ENCODE measurements around the gene C1QTNF8. TPM values are rescaled to one million over a fixed set of nuclear protein-coding genes. Genes with fewer than 3 reads are reported as not detected.
A peak's percentile ranks its signal among the peaks of the same experiment; 100 is the strongest.
"Not testable (repeated sequence)": the region's sequence is repeated elsewhere in the genome, so short reads cannot be mapped to it uniquely, and the experiment has no call there.

Gene C1QTNF8
- total RNA-seq, 1 experiment from 2014 or later, result not detected

DNA sequence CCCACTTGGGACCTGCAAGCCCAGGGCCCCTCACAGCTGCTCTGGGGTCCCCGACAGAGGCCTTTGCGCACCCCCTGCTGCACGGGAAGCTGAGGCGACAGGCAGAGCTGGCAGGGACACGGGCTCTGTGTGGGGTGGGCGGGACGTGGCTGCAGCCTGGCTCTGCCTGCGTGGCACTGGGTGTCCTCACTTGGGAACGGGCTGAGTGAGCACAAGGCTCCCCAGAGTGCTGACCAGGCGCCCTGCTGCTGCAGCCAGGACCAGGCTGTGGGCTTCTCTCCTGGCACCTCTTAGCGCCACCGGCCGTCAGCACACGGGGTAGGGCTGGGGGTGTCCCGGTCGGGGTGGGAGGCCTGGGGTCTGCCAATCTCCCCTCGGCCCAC, 6.6 kb downstream of the C1QTNF8 start:
- TF ChIP-seq, protein P1, sequence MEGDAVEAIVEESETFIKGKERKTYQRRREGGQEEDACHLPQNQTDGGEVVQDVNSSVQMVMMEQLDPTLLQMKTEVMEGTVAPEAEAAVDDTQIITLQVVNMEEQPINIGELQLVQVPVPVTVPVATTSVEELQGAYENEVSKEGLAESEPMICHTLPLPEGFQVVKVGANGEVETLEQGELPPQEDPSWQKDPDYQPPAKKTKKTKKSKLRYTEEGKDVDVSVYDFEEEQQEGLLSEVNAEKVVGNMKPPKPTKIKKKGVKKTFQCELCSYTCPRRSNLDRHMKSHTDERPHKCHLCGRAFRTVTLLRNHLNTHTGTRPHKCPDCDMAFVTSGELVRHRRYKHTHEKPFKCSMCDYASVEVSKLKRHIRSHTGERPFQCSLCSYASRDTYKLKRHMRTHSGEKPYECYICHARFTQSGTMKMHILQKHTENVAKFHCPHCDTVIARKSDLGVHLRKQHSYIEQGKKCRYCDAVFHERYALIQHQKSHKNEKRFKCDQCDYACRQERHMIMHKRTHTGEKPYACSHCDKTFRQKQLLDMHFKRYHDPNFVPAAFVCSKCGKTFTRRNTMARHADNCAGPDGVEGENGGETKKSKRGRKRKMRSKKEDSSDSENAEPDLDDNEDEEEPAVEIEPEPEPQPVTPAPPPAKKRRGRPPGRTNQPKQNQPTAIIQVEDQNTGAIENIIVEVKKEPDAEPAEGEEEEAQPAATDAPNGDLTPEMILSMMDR (conservative IDR thresholded peaks at IDR 0.05; ENCODE audit: low read depth, low read length), result no peak
- no peak for TF ChIP-seq EZH2phosphoT487 (IDR thresholded peaks at IDR 0.05; ENCODE audit: borderline replicate concordance, low read length)
- no peak for TF ChIP-seq EZH2 (IDR thresholded peaks at IDR 0.05; ENCODE audit: low read length, unreplicated experiment)
- BruUV-seq (replicated peaks), result no TSS peak
- ATAC-seq, result peak; percentile 58
- Histone ChIP-seq H3K36me3 (ENCODE audit: low read depth, low read length) (no peaks in the 10 kb centered on the region), H3K4me2 (ENCODE audit: low read length) (peak overlapping the region; percentile 76), H3K27me3 (ENCODE audit: low read length) (no peaks in the 10 kb centered on the region), H3K79me2 (ENCODE audit: low read length) (no peaks in the 10 kb centered on the region), H3K27ac (ENCODE audit: low read length) (no peak overlapping the region), H3K4me3 (ENCODE audit: low read length) (peak overlapping the region; percentile 55; the same call in 1 of the 2 replicates), H3K4me1 (ENCODE audit: insufficient read depth, low read length) (peaks cover 8% of the 10 kb centered on the region; the same call in 1 of the 2 replicates), H3K9me3 (ENCODE audit: low read length) (0 out of 2 replicates have a peak, but pooled peaks cover 3% of the 10 kb centered on the region), H3K9ac (ENCODE audit: low read length) (no peak overlapping the region), H3K9me2 (replicated peaks; ENCODE audit: low read length) (no peaks in the 10 kb centered on the region), H3F3A (ENCODE audit: low read length, unreplicated experiment) (no peaks in the 10 kb centered on the region), H4K20me1 (ENCODE audit: low read length) (no peaks in the 10 kb centered on the region), H2AFZ (ENCODE audit: low read length) (0 out of 2 replicates have a peak overlapping the region, but pooled peaks have one; percentile 18)
- ChIA-PET POLR2A (ENCODE audit: unreplicated experiment) (no interaction called here), CTCF (no interaction called here)
- intact Hi-C loops (cut with micrococcal nuclease), result loop anchor here (2.0 kb wide), 1 partner anchor 15 kb away; no protein-coding TSS in a partner anchor
- no peak for DNase-seq

DNA sequence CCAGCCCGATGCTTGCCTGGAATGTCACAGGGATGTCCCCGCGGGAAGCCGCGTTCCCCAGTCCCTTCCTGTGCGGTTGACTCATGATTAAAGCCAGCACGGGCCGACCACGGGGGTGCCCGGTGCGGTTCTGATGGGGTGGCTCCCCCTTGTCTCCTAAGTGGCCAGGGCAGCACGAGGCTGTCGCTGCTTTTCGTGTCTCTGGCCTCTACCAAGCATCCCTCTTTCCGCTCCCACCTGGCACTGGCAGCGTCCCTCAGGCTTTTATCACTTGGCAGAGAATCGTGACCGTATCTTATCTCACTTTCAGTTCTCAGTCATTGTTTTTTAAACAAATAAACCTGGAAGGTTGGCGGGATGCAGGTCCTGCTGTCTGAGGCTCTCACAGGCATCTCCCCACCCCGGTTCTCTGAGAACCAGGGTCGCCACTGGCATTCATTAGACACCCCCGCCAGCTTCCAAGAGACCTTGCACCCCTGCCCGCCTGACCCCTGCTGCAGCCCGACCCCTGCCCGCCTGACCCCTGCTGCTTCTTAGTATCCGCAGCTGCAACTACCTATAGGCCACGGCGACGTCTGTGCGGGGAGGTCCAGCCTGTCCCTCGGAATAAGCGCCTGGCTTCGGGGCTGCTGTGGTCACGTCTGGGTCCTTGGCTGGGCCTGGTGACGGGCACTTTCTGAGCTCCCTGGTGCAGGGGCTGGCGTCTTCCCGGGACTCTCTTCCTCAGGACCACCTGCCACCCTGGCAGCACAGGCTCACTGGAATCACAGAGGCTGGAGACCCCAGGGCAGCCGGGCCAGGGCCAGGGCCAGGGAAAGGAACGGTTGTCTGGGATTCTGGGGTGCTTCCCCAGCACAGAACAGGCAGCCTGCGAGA, 7.5 kb downstream of the C1QTNF8 start:
- no peak overlapping the region for H3K27ac ChIP-seq (ENCODE audit: low read length)
- H4K20me1 ChIP-seq (ENCODE audit: low read length), result no peaks in the 10 kb centered on the region
- no peaks in the 10 kb centered on the region for H3K27me3 ChIP-seq (ENCODE audit: low read length)
- H3K4me2 ChIP-seq (ENCODE audit: low read length), result peak overlapping the region; percentile 70
- H3K9ac ChIP-seq (ENCODE audit: low read length), result no peak overlapping the region
- peak; percentile 11 for ATAC-seq
- H3K9me2 ChIP-seq (replicated peaks; ENCODE audit: low read length), result no peaks in the 10 kb centered on the region
- H3K4me3 ChIP-seq (ENCODE audit: low read length), result peak overlapping the region; percentile 30; the same call in 1 of the 2 replicates
- H3K79me2 ChIP-seq (ENCODE audit: low read length), result no peaks in the 10 kb centered on the region
- H3F3A ChIP-seq (ENCODE audit: low read length, unreplicated experiment), result no peaks in the 10 kb centered on the region
- ChIA-PET CTCF (no interaction called here), POLR2A (ENCODE audit: unreplicated experiment) (no interaction called here)
- intact Hi-C loops (cut with micrococcal nuclease), result loop anchor here (2.0 kb wide), 1 partner anchor 14 kb away; no protein-coding TSS in a partner anchor
- no peak for DNase-seq
- 0 out of 2 replicates have a peak, but pooled peaks cover 3% of the 10 kb centered on the region for H3K9me3 ChIP-seq (ENCODE audit: low read length)
- no TSS peak for BruUV-seq (replicated peaks)
- H3K36me3 ChIP-seq (ENCODE audit: low read depth, low read length), result no peaks in the 10 kb centered on the region
- no peak overlapping the region for H2AFZ ChIP-seq (ENCODE audit: low read length)
- H3K4me1 ChIP-seq (ENCODE audit: insufficient read depth, low read length), result peaks cover 9% of the 10 kb centered on the region; the same call in 1 of the 2 replicates
- TF ChIP-seq EZH2phosphoT487 (IDR thresholded peaks at IDR 0.05; ENCODE audit: borderline replicate concordance, low read length) (no peak), EZH2 (IDR thresholded peaks at IDR 0.05; ENCODE audit: low read length, unreplicated experiment) (no peak)
- TF ChIP-seq, protein P1 (conservative IDR thresholded peaks at IDR 0.05; ENCODE audit: low read depth, low read length), result no peak

DNA sequence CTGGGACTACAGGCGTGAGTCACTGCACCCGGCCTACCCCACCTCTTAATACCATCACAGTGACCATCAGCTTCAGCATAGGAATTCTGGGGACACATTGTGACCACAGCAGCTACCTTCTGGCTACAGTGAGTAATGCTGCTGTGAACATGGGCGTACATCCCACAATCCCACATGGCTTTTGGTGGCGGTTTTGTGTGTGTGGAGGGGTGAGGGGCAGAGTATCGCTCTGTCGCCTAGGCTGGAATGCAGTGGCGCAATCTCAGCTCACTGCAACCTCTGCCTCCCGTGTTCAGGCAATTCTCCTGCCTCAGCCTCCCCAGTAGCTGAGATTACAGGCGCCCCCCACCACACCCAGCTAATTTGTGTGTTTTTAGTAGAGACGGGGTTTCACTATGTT, 9.6 kb downstream of the C1QTNF8 start:
- H3K27me3 ChIP-seq (ENCODE audit: low read length); ATAC-seq; H3K9me2 ChIP-seq (replicated peaks; ENCODE audit: low read length); CTCF ChIA-PET; H3F3A ChIP-seq (ENCODE audit: low read length, unreplicated experiment); DNase-seq; H3K9me3 ChIP-seq (ENCODE audit: low read length); POLR2A ChIA-PET (ENCODE audit: unreplicated experiment); H3K4me3 ChIP-seq (ENCODE audit: low read length); H3K79me2 ChIP-seq (ENCODE audit: low read length); BruUV-seq (replicated peaks); intact Hi-C loops (cut with micrococcal nuclease); H3K27ac ChIP-seq (ENCODE audit: low read length); H4K20me1 ChIP-seq (ENCODE audit: low read length); H3K9ac ChIP-seq (ENCODE audit: low read length); H3K36me3 ChIP-seq (ENCODE audit: low read depth, low read length); H3K4me2 ChIP-seq (ENCODE audit: low read length); H2AFZ ChIP-seq (ENCODE audit: low read length): not testable (repeated sequence)
- peaks cover 24% of the 10 kb centered on the region for H3K4me1 ChIP-seq (ENCODE audit: insufficient read depth, low read length)
